GM19099 (cell line): Measurements from ENCODE around the gene SPATA6L.

Experiments
- POLR2A ChIP-seq: IDR thresholded peaks from 3 replicates; pipeline ENCODE4 v1.6.1; 2011; ENCODE audit warnings: low read depth; ENCODE audit not compliant: insufficient read length; ENCODE audit errors: extremely low read depth

Gene SPATA6L

DNA sequence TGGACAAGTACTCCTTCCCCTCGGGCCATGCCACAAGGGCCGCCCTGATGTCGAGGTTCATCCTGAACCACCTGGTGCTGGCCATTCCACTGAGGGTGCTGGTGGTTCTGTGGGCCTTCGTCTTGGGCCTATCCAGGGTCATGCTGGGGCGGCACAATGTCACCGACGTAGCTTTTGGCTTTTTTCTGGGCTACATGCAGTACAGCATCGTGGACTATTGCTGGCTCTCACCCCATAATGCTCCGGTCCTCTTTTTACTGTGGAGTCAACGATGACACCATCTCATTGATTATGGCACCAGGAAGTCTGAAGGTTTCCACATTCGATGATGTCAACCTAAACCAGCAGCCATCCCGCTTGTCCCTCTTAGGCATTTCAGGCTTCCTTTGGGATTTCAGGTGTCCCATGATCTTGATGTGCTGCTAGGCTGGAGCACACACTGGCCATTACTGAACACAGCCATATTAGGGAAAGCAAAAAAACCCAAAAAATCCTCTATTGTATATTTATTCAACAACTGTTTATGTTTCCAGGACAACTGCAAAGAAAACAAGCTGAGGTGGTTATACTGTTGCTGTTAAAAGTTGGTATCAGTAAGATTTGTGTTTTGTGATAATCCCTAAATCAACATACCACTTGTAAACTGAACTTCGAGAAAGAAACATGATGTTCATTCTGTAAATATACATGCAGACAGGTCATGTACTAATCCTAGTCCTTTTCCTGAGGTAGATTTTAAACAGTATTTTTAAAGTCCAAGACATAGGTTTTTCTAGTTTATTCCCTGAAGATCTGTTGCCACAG, 3.1 kb downstream of the SPATA6L start:
- TF ChIP-seq POLR2A, result no peak

DNA sequence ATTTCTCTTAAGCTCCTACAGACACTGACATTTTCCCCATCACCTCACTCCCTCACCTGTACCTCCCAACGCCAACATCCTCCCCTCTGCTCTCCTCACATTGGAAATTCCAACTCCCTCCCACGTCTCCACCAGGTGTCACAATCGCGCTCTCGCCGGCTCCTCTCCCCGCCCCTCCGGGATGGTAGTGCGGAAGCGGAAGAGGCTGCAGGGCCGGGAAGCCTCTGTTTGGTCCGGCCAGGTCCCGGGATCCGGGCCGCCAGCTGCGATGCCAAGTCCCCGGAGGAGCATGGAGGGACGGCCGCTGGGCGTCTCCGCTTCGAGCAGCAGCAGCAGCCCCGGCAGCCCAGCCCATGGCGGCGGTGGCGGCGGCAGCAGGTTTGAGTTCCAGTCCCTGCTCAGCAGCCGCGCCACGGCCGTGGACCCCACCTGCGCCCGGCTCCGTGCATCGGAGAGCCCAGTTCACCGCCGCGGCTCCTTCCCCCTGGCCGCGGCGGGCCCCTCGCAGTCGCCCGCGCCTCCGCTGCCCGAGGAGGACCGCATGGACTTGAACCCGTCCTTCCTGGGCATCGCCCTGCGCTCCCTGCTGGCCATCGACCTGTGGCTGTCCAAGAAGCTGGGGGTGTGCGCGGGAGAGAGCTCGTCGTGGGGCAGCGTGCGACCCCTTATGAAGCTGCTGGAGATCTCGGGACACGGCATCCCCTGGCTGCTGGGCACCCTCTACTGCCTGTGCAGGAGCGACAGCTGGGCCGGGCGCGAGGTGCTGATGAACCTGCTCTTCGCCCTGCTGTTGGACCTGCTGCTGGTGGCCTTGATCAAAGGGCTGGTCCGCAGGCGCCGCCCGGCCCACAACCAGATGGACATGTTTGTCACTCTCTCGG, 3.9 kb downstream of the SPATA6L start, which contains the start of gene PLPP6:
TSS of gene PLPP6 (plus strand) at position 187 of the 881 bp plus-strand sequence. CDS start at position 269, 82 bp downstream.
- peak; percentile 90 for TF ChIP-seq POLR2A

DNA sequence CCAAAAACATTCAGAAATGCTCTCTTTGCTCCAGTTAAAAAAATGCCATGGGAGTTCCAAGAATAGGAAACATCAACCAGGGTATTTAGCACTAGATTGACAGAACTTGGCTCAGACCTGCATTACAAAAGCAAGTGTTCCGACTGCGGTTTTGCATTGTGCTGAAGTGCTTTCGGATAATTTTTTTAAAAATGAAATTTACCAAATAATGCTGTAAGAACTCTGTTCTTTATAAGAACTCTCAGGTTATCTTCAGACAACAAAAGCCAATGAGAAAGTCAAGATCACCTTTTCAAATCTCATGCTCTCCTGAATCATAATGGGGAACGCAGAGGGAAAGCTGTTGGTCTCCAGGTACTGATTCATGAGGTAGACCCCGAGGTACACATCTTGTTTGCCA, 4.7 kb downstream of the SPATA6L start:
- no peak for TF ChIP-seq POLR2A

GRCh38 chr9:4661165-4661564, 5.1 kb downstream of the SPATA6L start:
- TF ChIP-seq POLR2A, result no peak

GRCh38 chr9:4657426-4658159, 8.7 kb downstream of the SPATA6L start:
- no peak for TF ChIP-seq POLR2A

DNA sequence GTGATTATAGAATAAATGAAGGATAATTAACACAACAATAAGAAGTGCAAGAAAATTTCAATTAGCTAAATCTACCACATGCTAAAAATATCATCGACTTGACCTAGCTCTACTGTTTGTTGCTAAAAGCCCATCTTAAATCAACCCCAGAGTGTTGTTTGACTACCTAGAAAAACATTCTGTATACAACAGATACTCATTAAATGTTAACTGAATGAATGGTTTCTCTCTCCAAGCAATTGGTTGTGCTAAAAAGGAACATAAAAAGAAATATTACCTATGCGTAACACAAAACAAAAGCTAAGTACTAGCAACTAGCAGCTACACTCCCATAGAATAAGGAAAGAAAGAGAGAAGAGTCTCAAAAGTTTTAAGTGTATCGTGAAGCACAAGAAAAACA, 9.7 kb downstream of the SPATA6L start:
- no peak for TF ChIP-seq POLR2A

DNA sequence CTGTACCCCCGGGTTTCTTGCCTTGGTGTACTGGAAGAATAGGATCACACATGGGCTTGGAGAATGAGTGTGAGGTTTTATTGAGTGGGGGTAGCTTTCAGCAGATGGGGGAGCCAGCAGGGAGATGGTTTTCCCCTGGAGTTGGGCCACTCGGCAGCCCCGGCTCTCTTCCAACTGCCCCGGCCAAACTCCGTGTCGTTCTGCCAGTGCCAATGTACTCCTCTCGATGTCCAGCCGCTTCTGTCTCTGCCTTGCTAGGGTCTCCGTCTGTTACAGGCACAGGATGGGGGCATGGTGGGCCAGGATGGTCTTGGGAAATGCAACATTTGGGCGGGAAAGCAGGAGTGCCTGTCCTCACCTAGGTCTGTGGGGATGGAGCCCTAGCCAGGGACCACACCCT, 11.7 kb downstream of the SPATA6L start:
- TF ChIP-seq POLR2A, result no peak

GRCh38 chr9:4654084-4654483, 12.2 kb downstream of the SPATA6L start:
- TF ChIP-seq POLR2A, result no peak

GRCh38 chr9:4642351-4642750, 23.9 kb downstream of the SPATA6L start:
- TF ChIP-seq POLR2A, result no peak

DNA sequence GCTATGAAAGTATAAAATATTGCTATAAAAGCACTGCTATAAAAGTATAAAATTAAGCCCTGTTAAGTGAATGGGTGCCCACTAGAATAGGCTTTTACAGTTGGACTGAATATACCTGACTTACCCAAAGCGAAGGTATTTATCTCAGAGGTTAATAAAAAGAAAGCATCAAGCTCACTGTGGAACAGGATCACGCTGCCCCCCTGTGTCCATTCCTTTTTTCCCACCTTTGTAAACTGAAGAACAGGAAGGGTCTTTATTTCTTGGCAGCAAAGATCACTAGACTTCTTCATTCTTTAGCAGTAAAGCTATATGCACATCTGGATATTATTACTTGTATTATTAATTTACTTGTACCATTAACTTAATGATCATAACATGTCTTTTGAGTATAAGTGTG, 26.3 kb downstream of the SPATA6L start:
- no peak for TF ChIP-seq POLR2A

GRCh38 chr9:4639420-4639819, 26.9 kb downstream of the SPATA6L start:
- TF ChIP-seq POLR2A, result no peak

- TF ChIP-seq POLR2A, result no peak
Observed at GRCh38 chr9:4638968-4639367, 27.3 kb downstream of the SPATA6L start.

DNA sequence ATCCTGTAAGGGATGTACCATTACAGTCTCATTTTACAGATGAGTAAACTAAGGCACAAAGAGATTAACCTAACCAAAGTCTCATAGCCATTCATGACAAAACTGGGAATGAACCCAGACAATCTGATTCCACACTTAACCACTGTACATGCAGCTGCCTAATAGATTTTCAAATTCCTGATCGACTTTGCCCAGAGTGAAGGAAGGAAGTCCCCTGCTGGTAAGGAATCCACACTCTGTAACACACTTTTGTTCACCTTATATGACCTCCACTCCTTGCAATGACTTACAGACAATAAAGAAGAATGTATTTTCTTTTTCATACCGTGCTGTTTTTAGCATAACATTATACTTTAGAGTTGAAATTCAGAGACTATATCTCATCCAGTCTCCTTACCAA, 35.4 kb downstream of the SPATA6L start:
- no peak for TF ChIP-seq POLR2A

DNA sequence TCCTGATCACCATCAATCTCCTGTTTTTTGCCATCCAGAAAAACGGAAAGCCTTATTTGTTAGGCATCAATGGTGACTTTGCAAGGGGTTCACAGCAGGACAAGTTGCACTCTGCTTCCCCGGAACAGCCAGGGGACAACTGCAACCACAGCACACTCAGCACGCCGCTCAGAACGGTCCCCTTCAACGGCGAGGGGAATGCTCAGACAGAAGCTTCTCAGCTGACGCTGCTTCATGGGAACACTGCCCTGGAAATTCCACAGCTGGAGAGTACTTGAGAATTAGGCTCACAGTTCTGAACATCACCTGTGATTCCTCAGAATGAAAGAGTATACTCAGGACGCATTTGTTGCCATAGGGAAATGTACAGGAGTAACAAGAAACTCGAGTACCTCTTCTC, 44.3 kb downstream of the SPATA6L start:
- no peak for TF ChIP-seq POLR2A

DNA sequence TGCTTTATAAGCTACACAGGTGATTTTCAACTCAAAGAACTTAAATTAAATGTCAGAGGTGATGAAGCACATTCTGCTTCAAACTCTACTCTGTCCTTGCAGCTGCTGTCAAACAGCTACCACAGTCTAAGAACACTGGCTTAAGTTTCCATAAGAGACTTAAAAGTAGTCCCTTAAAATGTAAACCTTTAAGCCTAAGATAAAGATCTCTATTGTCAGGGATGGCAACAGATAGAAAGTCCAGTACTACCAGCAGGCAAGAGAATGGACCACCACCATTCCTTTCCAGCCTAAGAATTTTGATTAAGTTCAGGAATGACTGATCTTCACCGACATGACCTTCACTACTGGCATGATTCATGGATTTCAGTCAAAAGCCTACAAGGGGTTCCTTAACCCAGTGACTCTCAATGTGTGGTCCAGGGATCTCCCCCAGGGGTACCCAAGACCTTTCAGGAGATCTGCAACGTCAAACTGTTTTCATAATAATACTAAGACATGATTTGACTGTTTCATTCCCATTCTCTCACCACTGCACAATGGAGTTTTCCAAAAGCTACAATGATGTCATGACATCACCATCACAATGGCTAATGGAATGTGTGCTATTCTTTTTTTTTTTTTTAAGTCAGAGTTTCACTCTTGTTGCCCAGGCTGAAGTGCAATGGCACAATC, 45.3 kb downstream of the SPATA6L start:
- no peak for TF ChIP-seq POLR2A

GRCh38 chr9:4620057-4620765, 46.1 kb downstream of the SPATA6L start:
- no peak for TF ChIP-seq POLR2A
